GM12801 (cell line): ENCODE data around the gene INPP4A.

Source experiments
- CTCF ChIP-seq: IDR thresholded peaks from one replicate; pipeline ENCODE4 v1.5.1; 2011; ENCODE audit warnings: control low read depth; ENCODE audit not compliant: insufficient read length; ENCODE audit errors: extremely low read depth

Gene INPP4A

GRCh38 chr2:98623657-98624056 is 179.0 kb downstream of the INPP4A start:
- no peak for TF ChIP-seq CTCF

- no peak for TF ChIP-seq CTCF
These were observed 187.7 kb downstream of the INPP4A start for GRCh38 chr2:98632351-98632750.

- TF ChIP-seq CTCF: no peak
These were observed 189.9 kb downstream of the INPP4A start for GRCh38 chr2:98634406-98635092.

GRCh38 chr2:98637401-98638147 is 192.9 kb downstream of the INPP4A start:
- TF ChIP-seq CTCF: no peak

GRCh38 chr2:98643496-98644100 is 198.9 kb downstream of the INPP4A start:
- TF ChIP-seq CTCF: no peak
